GM19238 (cell line): ENCODE results near the gene QKI.

Source experiments
- DNase-seq: peaks from one replicate; pipeline ENCODE4 v3.0.0; 2011; ENCODE audit warnings: low spot score; ENCODE audit not compliant: insufficient read length

QKI gene

GRCh38 chr6:163527291-163527690 is 112.8 kb downstream of the QKI start:
- DNase-seq: no peak

- no peak for DNase-seq
Observed at GRCh38 chr6:163529605-163530004, 115.1 kb downstream of the QKI start.

- no peak for DNase-seq
Observed at GRCh38 chr6:163530406-163530805, 115.9 kb downstream of the QKI start.

GRCh38 chr6:163531122-163531521 is 116.6 kb downstream of the QKI start:
- DNase-seq: no peak

- no peak for DNase-seq
Observed at GRCh38 chr6:163532526-163533078, 118.1 kb downstream of the QKI start.

GRCh38 chr6:163533443-163533842 is 118.9 kb downstream of the QKI start:
- no peak for DNase-seq

GRCh38 chr6:163536770-163537169 is 122.3 kb downstream of the QKI start:
- DNase-seq: no peak

GRCh38 chr6:163538331-163538730 is 123.8 kb downstream of the QKI start:
- DNase-seq: no peak

GRCh38 chr6:163539101-163539762 is 124.7 kb downstream of the QKI start:
- DNase-seq: no peak

- DNase-seq: no peak
Observed at GRCh38 chr6:163543321-163543720, 128.8 kb downstream of the QKI start.

GRCh38 chr6:163545370-163545769 is 130.9 kb downstream of the QKI start:
- no peak for DNase-seq

GRCh38 chr6:163547287-163547686 is 132.8 kb downstream of the QKI start:
- no peak for DNase-seq

GRCh38 chr6:163548624-163549023 is 134.1 kb downstream of the QKI start:
- DNase-seq: no peak

- no peak for DNase-seq
Observed at GRCh38 chr6:163554032-163554431, 139.5 kb downstream of the QKI start.

GRCh38 chr6:163554663-163555062 is 140.1 kb downstream of the QKI start:
- peak; percentile 3 for DNase-seq

- no peak for DNase-seq
Observed at GRCh38 chr6:163559661-163560060, 145.1 kb downstream of the QKI start.

- no peak for DNase-seq
Observed at GRCh38 chr6:163563318-163563717, 148.8 kb downstream of the QKI start.

GRCh38 chr6:163564534-163564933 is 150.0 kb downstream of the QKI start:
- no peak for DNase-seq

GRCh38 chr6:163565140-163565539 is 150.6 kb downstream of the QKI start:
- no peak for DNase-seq

GRCh38 chr6:163566056-163566455 is 151.5 kb downstream of the QKI start:
- no peak for DNase-seq

GRCh38 chr6:163568275-163568674 is 153.8 kb downstream of the QKI start:
- DNase-seq: no peak

- DNase-seq: no peak
Observed at GRCh38 chr6:163570579-163571231, 156.2 kb downstream of the QKI start.

GRCh38 chr6:163571730-163572129 is 157.2 kb downstream of the QKI start:
- no peak for DNase-seq
